HG02678 (cell line): Measurements from ENCODE around the gene GRM4.

Experiments used
- ATAC-seq: cut with Tn5 transposase; IDR thresholded peaks from one replicate; pipeline ENCODE4 v1.9.1; 2021; ENCODE audit warnings: mild to moderate bottlenecking, moderate library complexity; ENCODE audit not compliant: unreplicated experiment

GRM4 gene

GRCh38 chr6:34110610-34111009 is 35.3 kb downstream of the GRM4 start:
- ATAC-seq, result no peak

- no peak for ATAC-seq
Observed at GRCh38 chr6:34108176-34108575, 37.7 kb downstream of the GRM4 start.

GRCh38 chr6:34106900-34107299 is 39.0 kb downstream of the GRM4 start:
- ATAC-seq, result no peak

GRCh38 chr6:34106421-34106820 is 39.5 kb downstream of the GRM4 start:
- no peak for ATAC-seq

GRCh38 chr6:34104628-34105027 is 41.3 kb downstream of the GRM4 start:
- no peak for ATAC-seq

- ATAC-seq, result no peak
Observed at GRCh38 chr6:34104186-34104585, 41.7 kb downstream of the GRM4 start.

GRCh38 chr6:34103321-34103720 is 42.6 kb downstream of the GRM4 start:
- ATAC-seq, result no peak

- no peak for ATAC-seq
Observed at GRCh38 chr6:34102696-34103095, 43.2 kb downstream of the GRM4 start.

GRCh38 chr6:34102099-34102656 is 43.7 kb downstream of the GRM4 start:
- ATAC-seq, result no peak

- no peak for ATAC-seq
Observed at GRCh38 chr6:34100788-34101187, 45.1 kb downstream of the GRM4 start.

- ATAC-seq, result no peak
Observed at GRCh38 chr6:34099878-34100277, 46.0 kb downstream of the GRM4 start.

- ATAC-seq, result no peak
Observed at GRCh38 chr6:34098045-34098936, 47.6 kb downstream of the GRM4 start.

GRCh38 chr6:34096814-34097213 is 49.1 kb downstream of the GRM4 start:
- ATAC-seq, result no peak

GRCh38 chr6:34096193-34096592 is 49.7 kb downstream of the GRM4 start:
- no peak for ATAC-seq

- no peak for ATAC-seq
Observed at GRCh38 chr6:34095741-34096140, 50.1 kb downstream of the GRM4 start.

- no peak for ATAC-seq
Observed at GRCh38 chr6:34095136-34095505, 50.8 kb downstream of the GRM4 start.

- no peak for ATAC-seq
Observed at GRCh38 chr6:34094474-34095135, 51.3 kb downstream of the GRM4 start.

- no peak for ATAC-seq
Observed at GRCh38 chr6:34093854-34094430, 51.9 kb downstream of the GRM4 start.

- ATAC-seq, result no peak
Observed at GRCh38 chr6:34093206-34093605, 52.7 kb downstream of the GRM4 start.

- ATAC-seq, result no peak
Observed at GRCh38 chr6:34092631-34093030, 53.3 kb downstream of the GRM4 start.

- no peak for ATAC-seq
Observed at GRCh38 chr6:34090935-34091334, 55.0 kb downstream of the GRM4 start.

- no peak for ATAC-seq
Observed at GRCh38 chr6:34090529-34090928, 55.4 kb downstream of the GRM4 start.
